ENCODE data around the gene SLC12A3. TPM values are rescaled to one million over a fixed set of nuclear protein-coding genes. Genes with fewer than 3 reads are reported as not detected.

Gene SLC12A3
- total and polyA plus RNA-seq, 2 of the 8 experiments (the other 6 are each of a cell fraction or from before 2014, with no cell fraction given) = not detected

DNA sequence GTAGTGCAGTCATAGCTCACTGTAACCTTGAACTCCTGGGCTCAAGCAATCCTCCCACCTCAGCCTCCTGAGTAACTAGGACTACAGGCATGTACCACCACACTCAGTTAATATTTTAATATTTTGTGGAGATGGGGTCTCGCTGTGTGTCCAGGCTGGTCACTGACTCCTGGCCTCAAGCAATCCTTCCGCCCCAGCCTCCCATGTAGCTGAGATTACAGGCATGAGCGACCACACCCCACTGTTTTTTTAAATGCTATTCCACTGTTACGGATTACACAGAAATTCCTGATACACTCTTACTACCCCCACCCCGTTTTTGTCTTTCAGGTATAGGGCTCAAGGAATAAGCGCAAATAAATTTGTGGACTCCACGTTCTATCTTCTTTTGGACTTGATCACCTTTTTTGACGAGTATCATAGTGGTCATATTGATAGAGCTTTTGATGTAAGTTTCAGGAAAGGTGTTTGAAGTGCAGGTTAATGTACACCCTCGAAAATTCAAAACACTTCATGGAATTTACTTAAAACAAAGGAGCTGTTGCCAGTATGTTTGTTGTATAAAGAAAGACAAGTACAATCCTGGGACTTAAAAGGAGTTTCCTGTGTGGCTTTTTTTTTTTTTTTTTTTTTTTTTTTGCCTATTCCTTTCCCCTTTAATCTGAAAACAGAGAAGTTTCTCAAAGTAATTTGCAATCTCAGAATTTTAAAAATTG lies 26.2 kb upstream of the SLC12A3 start (continued):
- TF ChIP-seq PHF8 (conservative IDR thresholded peaks at IDR 0.05; ENCODE audit: low read depth, low read length) (no peak), NANOG (IDR thresholded peaks at IDR 0.05; ENCODE audit: insufficient read depth, low read depth, low read length, poor library complexity, severe bottlenecking) (no peak), MAFK (IDR thresholded peaks at IDR 0.05; ENCODE audit: low read depth, low read length) (no peak), KDM1A (IDR thresholded peaks at IDR 0.05; ENCODE audit: borderline replicate concordance, low read length) (no peak), SP2 (IDR thresholded peaks at IDR 0.05; ENCODE audit: low read length) (no peak), HDAC2 (IDR thresholded peaks at IDR 0.05; ENCODE audit: borderline replicate concordance in 1 of 2, low read depth in 2 of 2, low read length in 2 of 2) (no peak)

Data from H1 (cell line).